Activated CD8-positive, alpha-beta memory T cell treated with anti-CD3 and anti-CD28 coated beads for 24 hours (primary cell): Measurements from ENCODE around the gene RIMBP3B.
"Not testable (repeated sequence)": the region's sequence is repeated elsewhere in the genome, so short reads cannot be mapped to it uniquely, and the experiment has no call there.

Experiments
- DNase-seq: peaks from one replicate; pipeline ENCODE4 v3.0.0-alpha.2; 2020

Gene RIMBP3B

GRCh38 chr22:21383701-21384467 lies at the start of gene RIMBP3B:
Gene RIMBP3B (plus strand): TSS chr22:21383751. CDS start chr22:21383859, 108 bp downstream.
- DNase-seq = not testable (repeated sequence)

- not testable (repeated sequence) for DNase-seq
These were observed 26.0 kb upstream of the RIMBP3B start for GRCh38 chr22:21357527-21357926.

DNA sequence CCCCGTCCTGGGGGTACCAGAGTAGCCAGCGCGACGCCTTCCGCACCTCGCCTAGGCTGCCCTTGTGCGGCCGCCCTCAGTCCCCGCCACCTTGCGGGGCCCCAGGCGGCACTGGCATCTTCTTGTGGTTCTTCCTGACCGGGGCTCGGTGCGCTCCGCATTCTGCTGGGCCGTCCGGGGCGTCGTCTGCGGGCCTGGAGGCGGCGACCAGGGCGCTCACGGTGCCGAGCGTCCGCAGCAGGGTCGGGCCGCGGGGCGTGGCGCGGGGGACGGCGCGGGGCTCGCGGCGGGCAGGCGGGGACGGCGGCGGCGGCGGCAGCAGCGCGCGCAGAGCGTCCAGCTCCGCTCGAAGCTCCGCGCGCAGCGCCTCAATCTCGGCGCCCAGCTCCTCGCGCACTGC lies 23.0 kb upstream of the RIMBP3B start:
- not testable (repeated sequence) for DNase-seq

DNA sequence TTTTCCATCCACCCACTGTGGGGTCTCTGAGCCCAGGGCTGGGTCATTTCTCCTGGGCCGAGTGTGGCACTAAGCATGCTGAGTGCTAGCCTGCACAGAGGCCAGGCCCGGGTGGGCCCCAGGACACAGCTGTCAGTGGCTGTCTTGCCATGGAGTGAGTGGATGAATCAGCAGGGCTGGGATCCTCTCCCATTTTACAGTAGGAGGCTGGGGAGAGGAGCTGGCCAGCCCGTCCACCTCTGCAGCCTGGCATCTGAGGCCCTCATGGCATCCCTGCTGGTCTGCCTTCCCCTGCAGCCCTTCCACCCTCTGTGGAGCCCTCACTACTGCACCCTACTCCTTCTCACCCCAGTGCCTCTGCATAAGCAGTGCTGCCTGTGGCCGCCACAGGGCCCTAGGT lies 21.1 kb upstream of the RIMBP3B start:
- DNase-seq = not testable (repeated sequence)

DNA sequence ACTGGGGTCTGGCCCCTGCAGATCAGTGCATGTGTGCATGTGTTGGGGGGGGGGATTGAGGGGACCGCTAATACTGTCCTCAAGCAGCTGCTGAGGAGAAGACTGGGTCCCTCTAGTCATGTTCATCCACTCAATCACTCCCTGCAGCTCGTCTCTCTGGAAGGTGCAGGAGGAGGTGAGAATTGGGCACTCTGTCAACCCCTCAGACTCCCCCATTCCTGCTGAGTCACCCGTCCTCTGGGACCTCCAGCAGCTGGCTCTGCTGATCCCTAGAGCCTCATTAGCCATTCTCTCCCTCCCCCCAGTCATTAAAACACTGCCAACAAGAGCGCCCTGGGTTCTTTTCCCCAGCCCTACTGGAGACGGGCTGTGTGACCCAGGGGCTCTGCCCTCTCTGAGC lies 20.5 kb upstream of the RIMBP3B start:
- not testable (repeated sequence) for DNase-seq

DNA sequence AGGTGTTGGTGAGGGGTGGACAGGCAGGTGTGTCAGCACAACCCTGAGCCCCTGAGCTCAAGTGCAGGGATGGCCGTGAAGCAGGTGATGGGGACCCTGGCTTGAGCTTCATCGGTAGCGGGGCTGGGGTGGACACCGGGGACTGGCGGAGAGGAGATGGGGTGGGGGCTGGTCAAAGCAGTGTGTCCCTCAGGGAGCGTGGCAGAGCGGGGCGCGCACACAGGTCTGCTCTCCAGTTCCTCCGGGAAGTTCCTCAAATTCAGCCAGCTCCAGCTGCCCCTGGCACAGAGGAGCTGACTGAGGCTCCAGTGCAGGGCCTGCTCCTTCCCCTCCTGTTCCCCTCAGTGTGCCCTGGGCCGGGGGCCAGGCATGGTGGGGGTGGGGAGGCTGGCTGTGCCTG lies 19.7 kb upstream of the RIMBP3B start:
- DNase-seq = not testable (repeated sequence)

- DNase-seq = not testable (repeated sequence)
These were observed 19.2 kb upstream of the RIMBP3B start for GRCh38 chr22:21364362-21364761.

GRCh38 chr22:21365337-21365736 lies 18.2 kb upstream of the RIMBP3B start:
- not testable (repeated sequence) for DNase-seq

DNA sequence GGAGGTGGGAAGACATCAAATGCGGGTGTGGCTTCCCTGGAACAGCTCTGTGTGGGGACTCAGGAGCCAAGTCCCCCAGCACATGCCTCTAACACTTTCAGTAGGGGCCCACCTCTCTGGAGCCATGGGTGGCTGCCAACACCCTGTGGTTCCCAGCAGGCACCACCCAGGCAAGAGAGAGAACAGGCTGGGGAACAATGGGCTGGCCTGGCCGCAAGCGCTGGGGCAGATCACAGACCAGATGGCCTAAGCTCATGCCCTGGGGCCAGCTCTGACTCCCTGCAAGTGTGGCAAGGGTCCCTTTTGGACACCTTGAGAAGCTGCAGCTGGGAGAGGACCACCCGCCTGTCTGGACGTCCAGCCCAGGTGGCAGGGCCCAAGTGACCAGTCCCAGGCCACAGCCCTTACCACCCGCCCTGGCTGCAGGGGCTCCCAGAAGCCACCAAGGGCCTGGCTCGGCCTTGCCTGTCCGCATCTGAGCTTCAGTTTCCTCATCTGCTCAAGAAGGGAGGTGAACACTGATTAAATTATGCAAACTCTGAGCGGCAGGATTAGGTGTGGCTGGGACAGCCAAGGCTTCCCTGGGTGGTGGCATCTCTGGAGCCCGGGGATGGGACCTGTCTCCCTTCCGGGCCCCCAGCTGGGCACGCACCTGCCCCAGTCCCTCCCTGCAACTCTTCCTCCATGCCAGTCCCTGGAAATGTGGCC lies 14.8 kb upstream of the RIMBP3B start:
- DNase-seq = not testable (repeated sequence)

GRCh38 chr22:21375880-21376279 lies 7.7 kb upstream of the RIMBP3B start:
- DNase-seq = not testable (repeated sequence)

DNA sequence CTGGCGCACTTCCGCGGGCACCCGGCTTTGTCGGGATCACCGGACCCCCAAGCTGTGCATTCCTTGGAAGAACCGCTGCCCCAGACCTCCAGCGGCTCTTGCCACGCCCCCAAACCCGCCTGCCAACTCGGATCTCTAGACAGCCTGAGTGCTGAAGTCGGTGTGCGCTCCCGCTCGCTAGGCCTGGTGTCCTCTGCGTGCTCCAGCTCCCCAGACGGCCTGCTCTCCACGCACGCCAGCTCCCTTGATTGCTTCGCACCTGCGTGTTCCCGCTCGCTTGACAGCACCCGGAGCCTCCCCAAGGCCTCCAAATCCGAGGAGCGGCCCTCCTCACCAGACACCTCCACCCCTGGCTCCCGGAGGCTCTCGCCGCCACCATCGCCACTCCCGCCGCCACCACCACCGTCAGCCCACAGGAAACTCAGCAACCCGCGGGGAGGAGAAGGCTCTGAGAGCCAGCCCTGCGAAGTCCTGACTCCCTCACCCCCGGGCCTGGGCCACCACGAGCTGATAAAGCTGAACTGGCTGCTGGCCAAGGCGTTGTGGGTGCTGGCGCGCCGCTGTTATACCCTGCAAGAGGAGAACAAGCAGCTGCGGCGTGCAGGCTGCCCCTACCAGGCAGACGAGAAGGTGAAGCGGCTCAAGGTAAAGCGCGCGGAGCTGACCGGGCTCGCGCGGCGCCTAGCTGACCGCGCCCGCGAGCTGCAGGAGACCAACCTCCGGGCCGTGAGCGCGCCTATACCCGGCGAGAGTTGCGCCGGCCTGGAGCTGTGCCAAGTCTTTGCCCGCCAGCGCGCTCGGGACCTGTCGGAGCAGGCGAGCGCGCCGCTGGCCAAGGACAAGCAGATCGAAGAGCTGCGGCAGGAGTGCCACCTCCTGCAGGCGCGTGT lies 1.2 kb downstream of the RIMBP3B start:
- DNase-seq = not testable (repeated sequence)

GRCh38 chr22:21389480-21389879 lies 5.9 kb downstream of the RIMBP3B start:
- DNase-seq = not testable (repeated sequence)

DNA sequence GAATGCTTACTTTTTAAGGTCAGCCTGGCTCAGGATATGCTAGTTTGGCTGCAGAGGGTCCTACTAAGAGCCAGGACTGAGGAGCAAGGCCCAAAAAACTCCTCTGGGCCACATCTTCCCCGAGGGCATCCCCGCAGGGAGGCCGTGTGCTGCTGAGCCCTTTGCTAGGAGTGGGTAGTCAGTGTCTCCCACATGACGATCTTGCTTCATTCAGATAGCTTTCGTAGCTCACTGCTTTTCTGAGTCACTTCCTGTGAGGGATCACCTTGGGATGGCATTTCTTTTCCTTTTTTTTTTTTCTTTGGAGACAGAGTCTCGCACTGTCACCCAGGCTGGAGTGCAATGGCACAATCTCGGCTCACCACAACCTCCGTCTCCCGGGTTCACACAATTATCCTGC lies 6.5 kb downstream of the RIMBP3B start:
- not testable (repeated sequence) for DNase-seq

GRCh38 chr22:21394613-21395012 lies 11.1 kb downstream of the RIMBP3B start:
- DNase-seq = not testable (repeated sequence)

GRCh38 chr22:21401197-21401969 lies 17.8 kb downstream of the RIMBP3B start:
- DNase-seq = not testable (repeated sequence)

- DNase-seq = not testable (repeated sequence)
These were observed 19.3 kb downstream of the RIMBP3B start for GRCh38 chr22:21402763-21403314.

DNA sequence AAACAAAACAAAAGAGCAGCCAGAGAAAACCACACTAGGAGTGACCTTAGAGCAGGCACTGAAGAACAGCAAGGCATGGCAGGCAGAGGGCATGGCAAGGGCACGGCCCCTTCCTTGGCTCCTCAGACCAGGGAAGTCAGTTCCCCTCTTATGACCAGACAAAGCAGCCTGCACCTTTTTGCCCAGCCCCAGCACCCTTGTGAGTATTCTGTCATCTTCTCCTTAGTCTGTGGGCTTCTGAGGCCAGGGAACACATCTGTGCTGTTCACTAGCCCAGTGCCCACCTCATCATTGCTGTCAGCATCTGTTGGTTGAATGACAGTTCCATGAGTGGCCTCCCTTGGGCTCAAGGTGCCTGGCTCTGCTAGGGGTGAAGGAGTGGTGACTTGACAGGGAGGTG lies 23.6 kb downstream of the RIMBP3B start:
- DNase-seq = not testable (repeated sequence)

- DNase-seq = not testable (repeated sequence)
These were observed 24.2 kb downstream of the RIMBP3B start for GRCh38 chr22:21407792-21408191.

DNA sequence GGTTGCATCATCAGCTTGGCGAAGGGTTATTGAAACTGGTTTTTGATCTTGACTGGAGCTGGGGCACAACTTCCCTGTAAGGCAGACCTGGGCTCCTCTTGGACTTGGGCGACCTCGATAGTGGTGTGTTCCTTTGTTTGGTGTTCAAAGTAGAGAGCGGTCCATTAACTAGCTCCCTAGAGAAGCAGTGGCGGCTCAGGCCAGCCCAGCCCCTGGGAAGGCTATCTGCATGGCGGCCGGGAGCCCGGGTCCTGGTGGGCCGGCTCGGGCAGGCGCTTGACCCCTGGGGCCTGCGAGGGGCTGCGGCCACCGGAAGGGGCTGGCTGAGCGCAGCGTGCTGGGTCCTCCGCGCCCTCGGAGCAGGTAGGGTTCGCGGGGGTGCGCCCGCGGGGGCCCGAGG lies 32.8 kb downstream of the RIMBP3B start:
- not testable (repeated sequence) for DNase-seq

- not testable (repeated sequence) for DNase-seq
These were observed 33.7 kb downstream of the RIMBP3B start, which contains the start of gene HIC2 for GRCh38 chr22:21417227-21417746. Gene HIC2 (plus strand): TSS chr22:21417371. CDS start chr22:21442832, 25,461 bp downstream.

DNA sequence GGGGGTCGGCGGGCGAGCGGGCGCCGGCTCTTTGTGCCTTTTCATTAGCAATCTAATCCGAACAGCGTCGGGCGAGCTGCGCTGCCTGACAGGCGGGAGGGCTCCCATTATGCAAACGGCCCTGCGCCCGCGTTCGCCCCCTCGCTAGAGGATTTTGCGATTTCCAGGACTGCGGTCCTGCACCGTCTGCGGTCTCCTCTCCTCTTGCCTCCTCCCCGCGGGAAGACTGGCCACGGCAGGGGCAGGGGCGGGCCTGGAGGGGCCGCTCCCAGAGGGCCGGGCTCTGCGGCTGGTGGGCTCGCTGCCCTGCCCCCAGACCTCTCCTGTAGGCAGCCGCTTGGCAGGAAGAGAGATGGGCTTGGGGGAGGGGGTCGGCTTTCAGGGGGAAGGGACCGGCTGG lies 34.3 kb downstream of the RIMBP3B start:
- DNase-seq = peak; percentile 60
